Measurements from ENCODE around the gene TRPT1.

TRPT1 gene

GRCh38 chr11:64229090-64229743 lies 3.2 kb upstream of the TRPT1 start:
- DNase-seq, result no peak

DNA sequence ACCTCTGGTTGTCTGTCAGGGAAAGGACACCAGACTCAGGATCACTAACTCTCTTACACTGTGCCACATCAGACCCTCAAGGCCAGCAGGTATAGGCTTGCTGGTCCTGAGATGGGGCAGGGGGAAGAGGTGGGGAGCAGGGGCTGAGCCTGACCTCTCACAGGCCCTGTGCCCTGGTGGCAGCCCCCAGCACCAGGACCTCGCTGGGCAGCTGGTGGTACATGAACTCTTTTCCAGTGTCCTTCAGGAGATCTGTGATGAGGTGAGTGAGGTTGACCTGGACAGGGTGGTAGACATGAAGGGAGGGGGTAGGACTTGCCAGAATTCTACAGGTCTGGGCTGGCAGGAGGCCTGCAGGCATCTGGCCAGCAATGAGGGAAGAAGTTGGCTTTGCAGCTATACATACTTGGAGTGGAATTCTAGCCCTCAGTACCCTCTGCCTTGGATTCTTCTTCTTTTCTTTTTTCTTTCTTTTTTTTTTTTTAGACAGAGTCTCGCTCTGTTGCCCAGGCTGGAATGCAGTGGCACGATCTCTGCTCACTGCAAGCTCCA lies 1.5 kb upstream of the TRPT1 start:
- no peak for DNase-seq

DNA sequence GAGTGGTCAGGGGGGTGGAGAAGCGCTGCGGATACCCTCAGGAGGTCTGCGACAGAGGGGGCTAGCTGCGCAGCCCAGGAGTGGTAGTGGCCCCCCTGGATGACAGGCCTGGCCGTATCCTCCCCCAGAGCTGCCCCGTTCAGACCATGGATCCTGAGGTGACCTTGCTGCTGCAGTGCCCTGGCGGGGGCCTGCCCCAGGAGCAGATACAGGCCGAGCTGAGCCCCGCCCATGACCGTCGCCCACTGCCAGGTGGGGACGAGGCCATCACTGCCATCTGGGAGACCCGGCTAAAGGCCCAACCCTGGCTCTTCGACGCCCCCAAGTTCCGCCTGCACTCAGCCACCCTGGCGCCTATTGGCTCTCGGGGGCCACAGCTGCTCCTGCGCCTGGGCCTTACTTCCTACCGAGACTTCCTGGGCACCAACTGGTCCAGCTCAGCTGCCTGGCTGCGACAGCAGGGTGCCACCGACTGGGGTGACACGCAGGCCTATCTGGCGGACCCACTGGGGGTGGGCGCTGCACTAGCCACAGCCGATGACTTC lies 593 bp upstream of the TRPT1 start:
- peak; percentile 65 to 78 (median 71) for DNase-seq

DNA sequence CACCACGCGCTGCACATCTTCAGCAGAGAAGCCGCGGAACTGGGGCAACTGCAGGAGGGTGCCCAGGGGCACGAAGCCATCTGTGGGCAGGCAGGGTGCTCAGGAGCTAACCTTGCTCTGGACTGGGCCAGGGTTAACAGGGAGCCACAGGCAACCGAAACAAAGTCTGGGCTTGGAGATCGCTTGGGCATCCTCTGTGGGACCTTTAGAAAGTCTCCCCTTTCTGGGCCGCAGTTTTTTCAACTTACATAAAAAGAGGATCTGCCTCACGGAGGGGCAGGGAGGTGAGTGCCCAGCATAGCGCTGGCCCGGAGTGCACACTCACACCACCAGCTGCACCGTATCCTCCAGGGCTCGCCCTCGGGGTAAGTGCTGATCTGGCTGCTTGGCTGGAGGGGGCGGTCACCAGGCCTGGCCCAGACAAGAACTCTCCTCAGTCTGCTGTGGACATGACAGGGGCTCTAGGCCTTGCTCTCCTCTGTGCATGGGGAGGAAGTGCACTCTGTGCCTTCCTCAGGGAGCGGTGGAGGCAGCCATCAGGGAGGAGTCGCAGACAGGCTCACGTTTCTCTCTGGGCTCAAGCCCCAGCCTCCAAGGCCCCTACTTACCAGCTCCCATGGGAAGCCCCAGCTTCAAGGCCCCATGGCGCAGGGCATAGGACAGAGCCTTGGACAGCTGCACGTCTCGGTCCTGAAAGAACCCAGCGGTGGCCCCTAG lies 937 bp downstream of the TRPT1 start:
- no peak for DNase-seq

DNA sequence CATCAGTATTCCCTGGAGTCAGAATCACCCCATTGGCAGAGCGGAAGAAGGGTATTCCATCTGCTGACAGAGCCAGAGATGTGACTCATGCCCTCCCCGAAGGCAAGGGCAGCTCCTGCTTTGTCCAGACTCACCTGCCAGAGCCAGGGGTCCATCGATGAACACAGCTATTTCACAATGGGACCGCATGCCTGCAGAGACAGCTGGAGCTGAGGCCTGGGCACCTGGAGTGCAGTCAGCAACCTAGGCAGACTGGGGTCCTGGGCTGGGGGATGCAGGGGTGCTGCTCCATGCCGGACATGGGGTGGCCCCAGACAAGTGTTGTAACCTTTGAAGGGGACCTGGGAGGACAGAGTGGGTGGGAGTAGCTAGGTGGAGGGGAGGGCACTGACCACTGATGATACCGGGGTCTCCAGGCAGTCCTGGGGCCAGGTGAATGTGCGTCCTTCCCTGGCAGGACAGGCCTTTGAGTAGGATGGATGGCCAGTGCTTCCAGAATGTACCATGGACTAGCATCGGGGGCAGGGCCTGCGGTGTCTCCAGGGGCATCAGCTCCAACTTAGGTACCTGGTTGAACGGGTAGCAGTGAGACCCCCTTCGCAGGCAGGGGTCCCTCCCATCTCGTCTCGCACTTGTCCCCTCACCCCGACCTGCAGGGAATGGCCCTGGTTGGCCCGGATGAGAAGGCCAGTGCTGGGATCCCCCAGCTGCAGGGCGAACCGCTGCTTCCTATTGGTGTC lies 1.7 kb downstream of the TRPT1 start:
- no peak for DNase-seq

DNA sequence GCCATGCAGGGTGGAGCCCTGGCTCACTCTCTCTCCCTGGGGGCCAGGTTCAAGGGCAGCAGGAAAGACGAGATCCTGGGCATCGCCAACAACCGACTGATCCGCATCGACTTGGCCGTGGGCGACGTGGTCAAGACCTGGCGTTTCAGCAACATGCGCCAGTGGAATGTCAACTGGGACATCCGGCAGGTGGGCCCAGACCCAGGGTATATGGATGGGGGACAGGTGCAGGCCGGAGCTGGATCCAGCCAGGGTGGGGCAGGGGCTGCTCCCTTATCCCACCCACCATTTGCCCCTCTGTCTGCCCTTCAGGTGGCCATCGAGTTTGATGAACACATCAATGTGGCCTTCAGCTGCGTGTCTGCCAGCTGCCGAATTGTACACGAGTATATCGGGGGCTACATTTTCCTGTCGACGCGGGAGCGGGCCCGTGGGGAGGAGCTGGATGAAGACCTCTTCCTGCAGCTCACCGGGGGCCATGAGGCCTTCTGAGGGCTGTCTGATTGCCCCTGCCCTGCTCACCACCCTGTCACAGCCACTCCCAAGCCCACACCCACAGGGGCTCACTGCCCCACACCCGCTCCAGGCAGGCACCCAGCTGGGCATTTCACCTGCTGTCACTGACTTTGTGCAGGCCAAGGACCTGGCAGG lies 2.9 kb downstream of the TRPT1 start:
- no peak for DNase-seq

GRCh38 chr11:64222651-64223000 lies 3.4 kb downstream of the TRPT1 start:
- no peak for DNase-seq

GRCh38 chr11:64220798-64221197 lies 5.2 kb downstream of the TRPT1 start:
- no peak for DNase-seq

DNA sequence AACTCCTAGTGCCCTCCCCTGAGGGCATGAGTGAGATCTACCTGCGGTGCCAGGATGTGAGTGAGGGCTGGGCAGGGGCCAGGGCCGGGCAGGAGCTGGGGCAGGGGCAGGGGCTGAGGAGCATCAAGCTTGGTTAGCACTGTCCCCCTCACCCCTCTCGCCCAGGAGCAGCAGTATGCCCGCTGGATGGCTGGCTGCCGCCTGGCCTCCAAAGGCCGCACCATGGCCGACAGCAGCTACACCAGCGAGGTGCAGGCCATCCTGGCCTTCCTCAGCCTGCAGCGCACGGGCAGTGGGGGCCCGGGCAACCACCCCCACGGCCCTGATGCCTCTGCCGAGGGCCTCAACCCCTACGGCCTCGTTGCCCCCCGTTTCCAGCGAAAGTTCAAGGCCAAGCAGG lies 5.7 kb downstream of the TRPT1 start:
- DNase-seq, result no peak

DNA sequence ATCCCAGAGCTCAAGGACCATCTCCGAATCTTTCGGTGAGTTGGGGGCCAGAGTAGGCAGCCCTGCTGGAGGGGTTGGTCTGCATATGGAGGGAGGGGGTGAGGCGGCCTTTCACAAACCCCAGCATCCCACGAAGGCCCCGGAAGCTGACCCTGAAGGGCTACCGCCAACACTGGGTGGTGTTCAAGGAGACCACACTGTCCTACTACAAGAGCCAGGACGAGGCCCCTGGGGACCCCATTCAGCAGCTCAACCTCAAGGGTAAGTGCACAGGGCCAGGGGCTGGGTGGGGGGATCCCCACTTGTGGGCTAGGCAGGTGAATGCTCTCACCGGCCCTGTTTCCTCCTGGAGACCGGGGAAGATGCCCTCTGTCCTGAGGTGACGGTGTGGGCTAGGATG lies 6.2 kb downstream of the TRPT1 start:
- no peak for DNase-seq

GRCh38 chr11:64219354-64219684 lies 6.7 kb downstream of the TRPT1 start:
- no peak for DNase-seq

GRCh38 chr11:64218628-64219353 lies 7.2 kb downstream of the TRPT1 start:
- DNase-seq, result no peak

DNA sequence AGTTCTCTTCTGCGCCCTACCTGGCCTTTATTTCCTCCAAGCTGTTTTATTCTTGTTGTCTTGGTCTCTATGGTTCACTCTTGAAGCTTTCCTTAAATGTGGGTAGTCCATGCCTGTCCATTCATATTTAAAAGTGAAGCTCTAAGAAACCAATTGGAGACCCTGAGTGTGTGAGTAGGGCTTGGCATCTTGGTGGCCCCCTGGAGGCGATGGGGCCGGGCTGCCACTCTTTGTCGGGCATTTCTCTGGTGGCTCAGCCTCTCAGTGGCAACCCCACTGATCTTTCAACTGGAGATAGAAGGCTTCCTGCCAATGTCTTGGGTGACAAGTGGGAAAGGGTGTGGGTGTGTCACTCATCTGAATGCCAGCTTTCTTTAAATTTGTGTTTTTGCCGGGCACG lies 9.1 kb downstream of the TRPT1 start:
- DNase-seq, result no peak

DNA sequence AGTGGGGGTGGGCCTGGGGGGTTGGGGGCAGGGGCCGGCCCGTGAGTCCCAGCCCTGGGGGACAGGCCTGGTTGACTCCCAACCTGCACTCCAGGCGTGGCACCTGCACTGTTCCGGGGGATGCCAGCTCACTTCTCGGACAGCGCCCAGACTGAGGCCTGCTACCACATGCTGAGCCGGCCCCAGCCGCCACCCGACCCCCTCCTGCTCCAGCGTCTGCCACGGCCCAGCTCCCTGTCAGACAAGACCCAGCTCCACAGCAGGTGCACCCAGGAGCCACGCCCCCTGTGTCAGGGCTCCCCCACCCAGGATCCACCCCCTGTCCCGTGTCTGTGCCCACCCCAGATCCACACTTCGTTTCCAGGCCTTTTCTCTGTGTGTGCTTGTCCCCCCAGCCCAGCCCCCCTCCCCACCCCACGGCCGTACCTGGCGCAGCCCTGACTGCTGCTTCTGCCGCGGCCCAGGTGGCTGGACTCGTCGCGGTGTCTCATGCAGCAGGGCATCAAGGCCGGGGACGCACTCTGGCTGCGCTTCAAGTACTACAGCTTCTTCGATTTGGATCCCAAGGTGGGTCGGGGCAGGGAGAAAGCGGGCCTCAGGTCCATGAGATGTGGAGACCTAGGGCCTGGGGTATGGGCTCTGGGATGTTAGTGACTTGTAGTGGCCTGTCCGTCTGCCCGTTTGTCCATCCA lies 14.7 kb downstream of the TRPT1 start:
- no peak for DNase-seq

- no peak for DNase-seq
Measured at GRCh38 chr11:64210301-64211020, 15.5 kb downstream of the TRPT1 start.

DNA sequence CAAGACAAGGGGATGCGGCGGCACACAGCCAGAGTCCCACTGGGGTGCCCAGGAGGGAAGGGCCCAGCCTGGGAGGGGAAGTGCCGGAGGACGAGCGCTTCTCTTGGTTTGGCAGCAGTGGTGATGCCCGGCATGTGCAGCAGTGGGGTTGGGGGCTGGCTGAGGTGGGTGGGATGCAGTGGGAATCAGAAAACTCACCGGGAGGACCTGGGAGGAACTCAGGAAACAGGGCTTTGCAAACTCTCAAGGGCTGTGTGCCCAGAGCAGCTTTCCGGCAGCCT lies 16.5 kb downstream of the TRPT1 start:
- no peak for DNase-seq

DNA sequence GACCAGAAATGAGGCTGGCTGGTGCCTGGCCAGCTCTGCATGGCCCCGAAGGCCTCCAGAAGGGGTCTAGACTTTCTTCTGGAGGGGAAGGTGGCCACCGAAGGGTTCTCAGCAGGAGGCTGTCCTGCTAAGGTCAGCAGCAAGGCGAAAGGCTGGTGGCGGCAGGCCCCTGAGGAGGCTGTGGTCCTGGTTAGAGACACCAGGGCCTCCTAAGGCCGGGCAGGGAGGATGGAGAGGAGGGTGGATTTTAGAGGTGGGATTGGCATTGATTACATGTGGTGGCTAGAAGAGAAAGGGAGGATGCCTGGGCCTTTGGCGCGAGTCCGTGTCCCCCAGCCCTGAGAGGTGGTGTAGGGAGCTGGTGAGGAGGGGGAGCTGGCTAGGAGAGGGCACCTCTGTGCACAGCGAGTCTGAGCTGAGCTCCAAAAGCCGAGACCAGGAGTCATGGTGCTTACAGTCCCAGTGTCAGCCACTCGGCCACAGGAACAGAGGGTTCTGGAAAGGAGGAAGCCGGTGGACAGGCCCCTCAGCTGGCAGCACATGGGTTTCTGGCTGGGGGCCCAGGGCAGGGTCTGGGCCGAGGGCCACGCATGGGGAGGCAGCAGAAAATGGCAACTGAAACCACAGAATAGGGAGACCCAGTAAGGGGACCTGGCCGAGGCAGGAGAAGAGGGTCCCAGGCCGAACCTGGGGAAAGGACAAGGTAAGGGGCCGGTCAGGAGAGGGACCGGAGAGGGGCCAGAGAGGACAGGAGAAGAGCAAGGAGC lies 17.0 kb downstream of the TRPT1 start:
- DNase-seq, result no peak

DNA sequence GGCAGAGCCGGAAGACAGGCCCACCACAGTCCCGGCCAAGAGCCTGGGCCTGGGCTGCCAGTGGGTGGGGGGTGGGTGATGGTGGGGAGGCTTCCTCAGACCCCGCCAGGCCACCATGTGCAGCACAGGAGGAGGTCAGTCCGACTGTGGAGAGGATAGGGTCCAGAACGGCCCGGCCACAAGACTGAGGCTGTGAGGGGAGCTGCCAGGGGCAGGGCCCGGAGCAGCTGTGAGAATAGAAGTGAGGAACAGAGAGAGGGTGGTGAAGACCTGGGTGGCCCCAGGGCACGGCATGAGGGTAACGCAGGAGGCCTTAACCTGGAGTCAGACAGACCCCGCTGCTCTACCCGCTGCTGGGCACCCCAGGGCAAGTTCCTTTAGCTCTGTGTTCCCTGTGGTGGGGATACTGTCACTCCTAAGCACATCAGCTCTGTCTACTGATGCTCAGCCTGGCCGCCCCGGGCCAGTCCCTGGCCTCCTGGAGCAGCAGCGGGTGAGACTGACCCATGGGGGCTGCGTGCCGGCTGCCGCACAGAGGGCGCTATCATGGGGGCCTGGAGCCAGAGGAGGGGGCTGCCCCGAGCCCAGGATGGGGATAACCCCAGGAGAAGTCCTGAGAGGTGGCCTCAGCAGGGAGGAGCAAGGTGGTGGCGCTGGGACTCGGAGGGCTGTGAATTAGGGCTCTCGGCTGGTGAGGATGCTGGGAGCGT lies 17.7 kb downstream of the TRPT1 start:
- no peak for DNase-seq

- peak; percentile 93 to 96 (median 95) for DNase-seq
Measured at GRCh38 chr11:64207256-64208085, 18.5 kb downstream of the TRPT1 start.
